ENCODE measurements around the gene C1orf159.

- TF ChIP-seq CTCF (IDR thresholded peaks at IDR 0.05) (no peak), EZH2 (IDR thresholded peaks at IDR 0.05) (no peak), EZH2phosphoT487 (IDR thresholded peaks at IDR 0.05) (no peak)
These were observed 41.6 kb upstream of the C1orf159 start for GRCh38 chr1:1157426-1157913.

All from neural progenitor cell (in vitro differentiated cells).